ENCODE results near the gene UBE4B. TPM values are rescaled to one million over a fixed set of nuclear protein-coding genes. Genes with fewer than 3 reads are reported as not detected.

Gene UBE4B
- total and polyA plus RNA-seq, 2 of the 4 experiments (the other 2 are of a cell fraction), result 26.5 to 39.3 TPM

DNA sequence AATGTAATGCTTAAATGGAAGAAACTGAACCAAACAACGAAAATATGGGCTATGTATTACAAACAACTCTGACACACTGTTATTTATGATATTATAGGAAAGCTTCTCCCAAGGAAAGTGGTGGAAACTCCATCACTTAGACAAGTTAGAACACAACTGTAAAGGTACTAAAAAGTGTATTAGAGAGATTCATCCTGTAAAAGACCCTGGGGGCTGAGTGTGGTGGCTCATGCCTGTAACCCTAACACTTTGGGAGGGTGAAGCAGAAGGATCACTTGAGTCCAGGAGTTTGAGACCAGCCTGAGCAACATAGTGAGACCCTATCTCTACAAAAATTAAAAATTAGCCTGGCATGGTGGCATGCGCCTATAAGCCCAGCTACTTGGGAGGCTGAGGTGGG, 7.4 kb upstream of the UBE4B start:
- POLR2A ChIA-PET (ENCODE audit: unreplicated experiment), result interaction anchor here (0.6 kb wide), 1 partner anchor 1977 kb away, joined by 3 read pairs; no protein-coding TSS in a partner anchor
- Histone ChIP-seq H3K4me2 (ENCODE audit: low read depth, low read length) (no peak overlapping the region), H4K20me1 (ENCODE audit: insufficient read depth, low read length) (no peaks in the 10 kb centered on the region), H3K56ac (ENCODE audit: extremely low read depth, insufficient read depth, low read length) (no peak overlapping the region), H3K36me3 (ENCODE audit: control insufficient read depth, insufficient read depth, low read length) (no peaks in the 10 kb centered on the region), H3K79me1 (ENCODE audit: low read depth in 1 of 2, low read length in 2 of 2) (no peaks in the 10 kb centered on the region), H4K8ac (ENCODE audit: low read depth in 2 of 2, low read length in 2 of 2) (no peak overlapping the region), H3K4me1 (ENCODE audit: control insufficient read depth, insufficient read depth, low read length) (no peaks in the 10 kb centered on the region), H2AFZ (replicated peaks; ENCODE audit: low read length, poor library complexity) (no peak overlapping the region), H3K4ac (ENCODE audit: low read depth, low read length) (no peak overlapping the region), H3K9me3 (ENCODE audit: control insufficient read depth, insufficient read depth, low read length) (no peaks in the 10 kb centered on the region), H3K14ac (replicated peaks; ENCODE audit: low read depth, low read length) (no peak overlapping the region), H3K4me3 (ENCODE audit: insufficient read depth, low read depth, low read length) (no peak overlapping the region), H2BK120ac (ENCODE audit: low read depth, low read length) (no peak overlapping the region), H3K9me1 (ENCODE audit: insufficient read depth, low read length) (no peaks in the 10 kb centered on the region), H2AK5ac (ENCODE audit: low read depth, low read length) (no peak overlapping the region), H2AK9ac (replicated peaks; ENCODE audit: low read depth, low read length, poor library complexity) (no peak overlapping the region), H2BK15ac (ENCODE audit: low read depth, low read length) (no peak overlapping the region), H2BK20ac (ENCODE audit: low read depth, low read length) (no peak overlapping the region), H3K27ac (ENCODE audit: insufficient read depth, low read length) (no peak overlapping the region), H3K27me3 (ENCODE audit: control insufficient read depth, insufficient read depth, low read length) (no peaks in the 10 kb centered on the region), H2BK5ac (ENCODE audit: low read depth, low read length, poor library complexity, severe bottlenecking) (no peak overlapping the region), H3K18ac (ENCODE audit: low read depth, low read length) (no peak overlapping the region), H4K5ac (ENCODE audit: low read depth, low read length) (no peak overlapping the region), H3K23ac (ENCODE audit: low read depth, low read length) (no peak overlapping the region), H4K91ac (ENCODE audit: insufficient read depth, low read depth, low read length) (no peak overlapping the region), H3K9ac (ENCODE audit: low read depth, low read length) (no peak overlapping the region)
- dilution Hi-C loops (cut with HindIII; ENCODE audit: low sequenced_read_pairs, unreplicated experiment), result no loop called here
- ATAC-seq (ENCODE audit: low read depth), result no peak
- CTCF ChIA-PET, result interaction anchor here (0.7 kb wide), 1 partner anchor 75 kb away, joined by 4 read pairs; no protein-coding TSS in a partner anchor
- in situ Hi-C loops (cut with MboI; ENCODE audit: low sequenced_read_pairs), result no loop called here
- TF ChIP-seq RFX5 (IDR thresholded peaks at IDR 0.05; ENCODE audit: low read depth, low read length), result no peak
- no peak for TF ChIP-seq CHD1 (IDR thresholded peaks at IDR 0.05; ENCODE audit: low read depth, low read length)
- no peak for TF ChIP-seq FOS (IDR thresholded peaks at IDR 0.05; ENCODE audit: low read depth, low read length)
- TF ChIP-seq RAD21 (IDR thresholded peaks at IDR 0.05; ENCODE audit: low read length), result no peak
- no peak for TF ChIP-seq SMC3 (IDR thresholded peaks at IDR 0.05; ENCODE audit: low read depth, low read length)
- TF ChIP-seq POLR2A (IDR thresholded peaks at IDR 0.05; ENCODE audit: low read depth, low read length), result no peak
- no peak for TF ChIP-seq BHLHE40 (IDR thresholded peaks at IDR 0.05; ENCODE audit: low read depth, low read length)
- TF ChIP-seq, protein P1, sequence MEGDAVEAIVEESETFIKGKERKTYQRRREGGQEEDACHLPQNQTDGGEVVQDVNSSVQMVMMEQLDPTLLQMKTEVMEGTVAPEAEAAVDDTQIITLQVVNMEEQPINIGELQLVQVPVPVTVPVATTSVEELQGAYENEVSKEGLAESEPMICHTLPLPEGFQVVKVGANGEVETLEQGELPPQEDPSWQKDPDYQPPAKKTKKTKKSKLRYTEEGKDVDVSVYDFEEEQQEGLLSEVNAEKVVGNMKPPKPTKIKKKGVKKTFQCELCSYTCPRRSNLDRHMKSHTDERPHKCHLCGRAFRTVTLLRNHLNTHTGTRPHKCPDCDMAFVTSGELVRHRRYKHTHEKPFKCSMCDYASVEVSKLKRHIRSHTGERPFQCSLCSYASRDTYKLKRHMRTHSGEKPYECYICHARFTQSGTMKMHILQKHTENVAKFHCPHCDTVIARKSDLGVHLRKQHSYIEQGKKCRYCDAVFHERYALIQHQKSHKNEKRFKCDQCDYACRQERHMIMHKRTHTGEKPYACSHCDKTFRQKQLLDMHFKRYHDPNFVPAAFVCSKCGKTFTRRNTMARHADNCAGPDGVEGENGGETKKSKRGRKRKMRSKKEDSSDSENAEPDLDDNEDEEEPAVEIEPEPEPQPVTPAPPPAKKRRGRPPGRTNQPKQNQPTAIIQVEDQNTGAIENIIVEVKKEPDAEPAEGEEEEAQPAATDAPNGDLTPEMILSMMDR (conservative IDR thresholded peaks at IDR 0.05; ENCODE audit: low read depth, low read length), result no peak
- no peak for TF ChIP-seq NFE2L2 (IDR thresholded peaks at IDR 0.05; ENCODE audit: low read depth, low read length)
- no peak for TF ChIP-seq RCOR1 (IDR thresholded peaks at IDR 0.05; ENCODE audit: insufficient replicate concordance, low read length)
- TF ChIP-seq, protein P2, sequence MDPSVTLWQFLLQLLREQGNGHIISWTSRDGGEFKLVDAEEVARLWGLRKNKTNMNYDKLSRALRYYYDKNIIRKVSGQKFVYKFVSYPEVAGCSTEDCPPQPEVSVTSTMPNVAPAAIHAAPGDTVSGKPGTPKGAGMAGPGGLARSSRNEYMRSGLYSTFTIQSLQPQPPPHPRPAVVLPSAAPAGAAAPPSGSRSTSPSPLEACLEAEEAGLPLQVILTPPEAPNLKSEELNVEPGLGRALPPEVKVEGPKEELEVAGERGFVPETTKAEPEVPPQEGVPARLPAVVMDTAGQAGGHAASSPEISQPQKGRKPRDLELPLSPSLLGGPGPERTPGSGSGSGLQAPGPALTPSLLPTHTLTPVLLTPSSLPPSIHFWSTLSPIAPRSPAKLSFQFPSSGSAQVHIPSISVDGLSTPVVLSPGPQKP (IDR thresholded peaks at IDR 0.05; ENCODE audit: borderline replicate concordance, low read depth, low read length), result no peak
- no peak for TF ChIP-seq CEBPB (IDR thresholded peaks at IDR 0.05; ENCODE audit: low read depth, low read length)
- no peak for TF ChIP-seq MAFK (IDR thresholded peaks at IDR 0.05; ENCODE audit: low read depth, low read length)
- WGBS, 2 experiments (ENCODE audit: extremely low coverage in 2 of 2, insufficient read length in 1 of 2), result no CpG with 5 or more reads among the region's 2 CpGs
- intact Hi-C loops (cut with micrococcal nuclease), result no loop called here
- no TSS peak for BruUV-seq (replicated peaks)
- DNase-seq, result no peak
